Stimulated activated memory B cell treated with anti-CD40 and anti-IgM and Interleukin-4, amounts not matched to agents 10 μg/mL and 1 μg/mL and 100 μg/mL, for 72 hours (primary cell): ENCODE measurements around the gene TMEM138.

Source experiments
- ATAC-seq: fragments of 150-1000 bp; cut with Tn5 transposase; 2 replicates; pipeline ENCODE4 v1.10.0; 2021
- H3K27ac Mint-ChIP-seq: one replicate; pipeline ENCODE4 v1.8.0; 2022; ENCODE audit warnings: mild to moderate bottlenecking, mixed read lengths
- H3K27me3 Mint-ChIP-seq: one replicate; pipeline ENCODE4 v1.8.0; 2022; ENCODE audit warnings: mixed read lengths
- H3K36me3 Mint-ChIP-seq: one replicate; pipeline ENCODE4 v1.8.0; 2022; ENCODE audit warnings: mixed read lengths
- H3K4me1 Mint-ChIP-seq: one replicate; pipeline ENCODE4 v1.8.0; 2022; ENCODE audit warnings: mixed read lengths
- H3K4me3 Mint-ChIP-seq: one replicate; pipeline ENCODE4 v1.8.0; 2022; ENCODE audit warnings: mild to moderate bottlenecking, moderate library complexity, mixed read lengths
- H3K9me3 Mint-ChIP-seq: one replicate; pipeline ENCODE4 v1.8.0; 2022; ENCODE audit warnings: mixed read lengths

The TMEM138 gene

DNA sequence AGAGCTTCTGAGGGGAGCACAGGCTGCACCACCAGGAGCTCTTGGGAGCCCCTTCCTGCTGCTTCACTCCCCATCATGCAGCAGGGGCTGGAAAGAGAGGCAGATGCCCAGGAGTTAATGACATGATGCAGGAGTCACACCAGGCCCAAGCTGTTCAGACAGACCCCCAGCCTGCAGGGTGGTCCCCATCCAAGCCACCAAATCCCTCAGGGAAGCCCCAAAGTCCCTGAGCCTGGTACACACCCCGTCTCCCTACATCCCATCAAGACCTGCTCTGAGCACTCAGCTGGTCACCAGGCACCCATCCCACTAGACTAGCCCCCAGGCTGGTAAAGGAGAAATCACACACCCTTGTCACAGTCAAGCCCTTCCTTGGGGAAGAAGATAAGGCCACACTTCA, 11.8 kb upstream of the TMEM138 start:
- peak overlapping the region; percentile 58 for H3K27ac Mint-ChIP-seq
- H3K4me3 Mint-ChIP-seq, result no peak overlapping the region
- peaks cover 63% of the 10 kb centered on the region for H3K4me1 Mint-ChIP-seq
- ATAC-seq, result no peak
- no peaks in the 10 kb centered on the region for H3K27me3 Mint-ChIP-seq
- H3K36me3 Mint-ChIP-seq, result peaks cover 67% of the 10 kb centered on the region
- no peaks in the 10 kb centered on the region for H3K9me3 Mint-ChIP-seq

DNA sequence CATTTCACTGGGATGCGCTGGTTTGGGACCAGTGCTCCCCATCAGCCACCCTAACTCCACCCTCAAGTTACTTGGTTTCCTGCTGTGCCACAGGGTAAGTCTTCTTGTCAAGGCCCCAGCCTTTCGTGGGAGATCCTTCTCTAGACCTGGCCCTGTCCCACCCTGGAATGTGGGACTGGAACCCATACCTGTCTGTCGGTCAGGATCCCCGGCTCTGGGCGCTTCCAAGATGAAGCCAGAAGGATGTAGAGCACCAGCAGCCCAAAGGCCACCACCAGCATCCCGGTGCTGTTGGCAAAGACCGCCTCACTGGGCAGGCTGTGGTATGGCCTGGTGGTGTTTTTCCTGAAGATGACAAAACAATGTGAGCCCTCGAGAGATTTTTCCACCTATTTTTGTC, 11.4 kb upstream of the TMEM138 start:
- peaks cover 64% of the 10 kb centered on the region for H3K36me3 Mint-ChIP-seq
- H3K4me3 Mint-ChIP-seq, result no peak overlapping the region
- no peaks in the 10 kb centered on the region for H3K9me3 Mint-ChIP-seq
- H3K27me3 Mint-ChIP-seq, result no peaks in the 10 kb centered on the region
- no peak for ATAC-seq
- peaks cover 62% of the 10 kb centered on the region for H3K4me1 Mint-ChIP-seq
- H3K27ac Mint-ChIP-seq, result peak overlapping the region; percentile 58

DNA sequence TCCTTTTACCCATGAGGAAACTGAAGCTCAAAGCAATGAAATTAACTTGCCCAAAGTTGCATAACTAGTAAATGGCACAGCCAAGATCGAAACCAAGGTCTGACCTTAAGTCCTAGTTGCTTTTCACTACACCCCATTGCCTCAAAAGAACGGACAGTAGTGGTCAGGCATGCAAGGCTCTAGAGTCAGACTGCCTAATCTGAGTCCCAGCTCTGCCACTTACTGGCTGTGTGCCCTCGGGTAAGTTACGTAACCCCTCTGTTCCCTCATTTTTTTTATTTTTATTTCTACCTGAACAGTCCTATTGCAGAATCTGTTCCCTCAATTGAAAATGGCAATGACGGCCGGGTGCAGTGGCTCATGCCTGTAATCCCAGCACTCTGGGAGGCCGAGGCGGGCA, 10.1 kb upstream of the TMEM138 start:
- Mint-ChIP-seq H3K36me3 (peaks cover 54% of the 10 kb centered on the region), H3K4me3 (no peak overlapping the region), H3K27me3 (no peaks in the 10 kb centered on the region), H3K9me3 (no peaks in the 10 kb centered on the region), H3K27ac (peak overlapping the region; percentile 93), H3K4me1 (peaks cover 63% of the 10 kb centered on the region)
- ATAC-seq, result no peak

DNA sequence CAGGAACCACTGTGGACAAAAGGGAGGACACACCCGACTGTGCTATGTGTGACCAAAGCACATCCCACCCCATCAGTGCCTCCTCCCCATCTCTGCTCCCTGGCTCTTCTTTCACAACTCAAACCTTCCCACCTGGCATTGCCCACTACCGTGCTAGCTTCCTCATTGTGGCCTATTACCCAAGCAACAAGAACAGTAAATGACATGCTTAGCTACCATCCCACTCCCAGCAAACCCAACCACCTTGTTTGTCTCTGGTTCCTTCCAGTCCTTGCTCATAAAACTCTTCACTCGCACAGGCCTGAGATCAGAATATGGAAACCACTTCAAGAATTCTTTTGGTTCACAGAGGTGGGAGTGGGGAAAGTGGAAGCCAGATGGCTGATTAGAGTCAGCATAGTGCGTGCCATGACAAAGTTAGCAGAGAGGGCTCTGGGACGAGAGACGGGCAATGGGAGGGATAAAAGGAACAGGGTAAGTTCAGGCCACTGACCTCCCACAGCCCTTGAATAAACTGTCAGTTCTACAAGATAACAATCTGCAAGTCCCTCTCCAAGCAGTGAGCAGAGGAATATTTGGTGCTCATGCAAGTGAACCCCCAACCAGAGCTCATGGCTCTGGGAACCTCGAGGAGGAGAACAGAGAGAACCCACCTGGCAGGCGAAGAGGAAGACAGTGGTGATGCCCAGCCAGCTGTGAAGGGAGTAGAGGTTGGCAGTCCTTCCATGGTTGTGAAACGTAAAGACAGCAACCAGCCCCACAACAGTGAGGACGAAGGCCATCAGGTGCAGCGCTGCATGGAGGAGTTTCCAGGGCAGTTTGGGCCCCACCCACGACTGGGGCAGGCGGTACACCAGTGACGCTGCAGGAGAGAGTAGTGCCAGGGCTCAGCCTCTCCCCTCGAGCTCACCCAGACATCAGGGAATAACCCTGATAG, 8.8 kb upstream of the TMEM138 start:
- Mint-ChIP-seq H3K4me1 (peaks cover 69% of the 10 kb centered on the region), H3K27ac (peak overlapping the region; percentile 93), H3K9me3 (no peaks in the 10 kb centered on the region), H3K27me3 (no peaks in the 10 kb centered on the region), H3K4me3 (peak overlapping the region; percentile 74), H3K36me3 (peaks cover 40% of the 10 kb centered on the region)
- no peak for ATAC-seq

DNA sequence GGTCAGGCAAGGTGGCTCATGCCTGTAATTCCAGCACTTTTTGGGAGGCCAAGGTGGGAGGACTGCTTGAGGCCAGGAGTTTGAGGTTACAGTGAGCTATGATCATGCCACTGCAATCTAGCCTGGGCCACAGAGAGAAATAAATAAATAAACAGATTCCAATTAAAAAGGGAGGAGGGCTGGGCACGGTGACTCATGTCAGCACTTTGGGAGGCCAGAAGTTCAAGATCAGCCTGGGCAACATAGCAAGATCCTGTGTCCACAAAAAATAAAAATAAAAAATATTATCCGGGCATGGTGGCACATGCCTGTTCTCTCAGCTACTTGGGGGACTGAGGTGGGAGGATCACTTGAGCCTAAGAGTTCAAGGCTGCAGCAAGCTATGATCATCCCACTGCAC, 8.0 kb upstream of the TMEM138 start:
- ATAC-seq, result no peak
- Mint-ChIP-seq H3K36me3 (peaks cover 36% of the 10 kb centered on the region), H3K27ac (peak overlapping the region; percentile 93), H3K4me3 (peak overlapping the region; percentile 74), H3K9me3 (no peaks in the 10 kb centered on the region), H3K27me3 (no peaks in the 10 kb centered on the region), H3K4me1 (peaks cover 77% of the 10 kb centered on the region)

DNA sequence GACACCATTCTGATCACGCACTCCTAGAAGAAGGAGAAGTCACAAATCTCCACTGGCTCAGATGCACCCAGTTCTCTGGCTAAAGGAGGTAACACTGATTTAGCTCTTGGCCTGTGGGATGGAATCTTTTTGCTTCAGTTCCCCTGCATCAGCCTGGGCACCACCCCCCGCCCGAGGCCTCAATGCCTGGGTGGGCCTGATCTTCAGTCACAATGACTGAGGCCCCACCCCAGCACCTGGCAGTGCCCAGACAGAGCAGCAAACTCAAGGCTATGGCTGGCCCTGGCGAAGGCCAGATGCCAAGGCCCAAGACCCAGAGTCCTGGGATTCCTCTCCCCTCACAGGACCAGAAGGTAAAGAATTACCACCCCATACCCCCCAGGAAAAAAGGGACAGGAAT, 5.5 kb upstream of the TMEM138 start:
- Mint-ChIP-seq H3K27ac (peak overlapping the region; percentile 93), H3K4me1 (peaks cover 78% of the 10 kb centered on the region), H3K36me3 (peaks cover 20% of the 10 kb centered on the region), H3K27me3 (no peaks in the 10 kb centered on the region), H3K4me3 (peak overlapping the region; percentile 74), H3K9me3 (no peaks in the 10 kb centered on the region)
- peak; percentile 73 for ATAC-seq

DNA sequence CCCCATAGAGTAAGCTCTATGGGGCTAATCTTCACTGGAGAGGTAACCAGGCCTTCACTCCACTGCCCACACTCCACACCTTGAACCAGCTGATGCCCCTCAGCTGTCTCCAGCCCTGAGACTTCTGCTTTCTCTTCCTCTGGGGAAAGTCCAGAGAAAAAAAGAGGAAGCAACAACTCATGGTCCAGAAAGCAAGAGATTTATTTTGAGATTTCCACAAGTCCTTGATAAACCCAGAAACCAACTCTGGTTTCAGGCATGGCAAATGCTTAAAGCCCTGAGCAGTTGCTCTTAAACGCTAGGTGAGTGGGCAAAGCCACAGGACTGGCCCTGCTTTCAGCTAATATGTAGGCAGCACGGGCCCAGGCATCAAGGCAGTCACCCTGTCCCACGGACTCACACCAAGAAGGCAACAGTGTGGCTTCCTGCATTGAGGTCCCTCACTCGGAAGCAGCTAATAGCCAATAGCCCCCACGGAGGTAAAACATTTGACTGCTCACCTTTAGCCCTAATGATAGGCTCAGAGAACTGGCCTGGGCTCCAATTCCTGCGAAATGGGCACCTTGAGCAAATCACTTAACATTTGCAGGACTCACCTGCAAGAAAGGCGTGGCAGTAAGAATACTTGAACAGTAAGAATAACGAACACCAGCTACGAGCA, 4.8 kb upstream of the TMEM138 start:
- Mint-ChIP-seq H3K27me3 (no peaks in the 10 kb centered on the region), H3K27ac (peak overlapping the region; percentile 93), H3K4me3 (peak overlapping the region; percentile 74), H3K36me3 (peaks cover 24% of the 10 kb centered on the region), H3K9me3 (no peaks in the 10 kb centered on the region), H3K4me1 (peaks cover 78% of the 10 kb centered on the region)
- peak; percentile 88 for ATAC-seq

DNA sequence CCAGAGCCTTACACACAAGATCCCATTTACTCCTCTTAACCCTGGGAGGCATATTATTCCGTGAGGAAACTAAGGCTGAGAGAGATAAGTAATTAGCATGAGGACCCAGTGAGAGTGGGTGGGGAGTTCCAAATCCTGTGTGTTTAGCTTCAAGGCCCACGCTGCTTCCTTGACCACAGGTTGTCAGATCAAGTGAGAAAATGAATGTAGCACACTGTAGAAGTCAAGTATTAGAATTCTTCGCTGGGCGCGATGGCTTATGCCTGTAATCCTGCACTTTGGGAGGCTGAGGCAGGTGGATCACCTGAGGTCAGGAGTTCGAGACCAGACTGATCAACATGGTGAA, 4.3 kb upstream of the TMEM138 start:
- Mint-ChIP-seq H3K9me3 (no peaks in the 10 kb centered on the region), H3K27ac (peak overlapping the region; percentile 93), H3K4me1 (peaks cover 79% of the 10 kb centered on the region), H3K27me3 (no peaks in the 10 kb centered on the region), H3K4me3 (peak overlapping the region; percentile 74), H3K36me3 (peaks cover 25% of the 10 kb centered on the region)
- no peak for ATAC-seq

DNA sequence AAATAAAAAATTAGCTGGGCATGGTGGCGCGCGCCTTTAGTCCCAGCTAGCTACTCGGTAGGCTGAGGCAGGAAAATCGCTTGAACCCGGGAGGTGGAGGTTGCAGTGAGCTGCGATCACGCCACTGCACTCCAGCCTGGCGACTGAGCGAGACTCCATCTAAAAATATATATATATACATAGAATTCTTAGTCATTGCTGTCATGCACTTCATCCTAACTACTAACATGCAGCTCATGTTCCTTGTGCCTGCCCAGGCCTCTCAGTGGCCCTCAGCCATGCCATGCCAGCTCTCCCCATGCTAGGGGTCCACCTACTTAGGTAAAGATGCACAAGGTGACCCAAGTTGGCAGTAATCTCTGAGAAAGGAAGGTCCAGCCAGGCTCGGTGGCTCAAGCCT, 3.6 kb upstream of the TMEM138 start:
- H3K9me3 Mint-ChIP-seq, result no peaks in the 10 kb centered on the region
- H3K27ac Mint-ChIP-seq, result peak overlapping the region; percentile 93
- H3K4me3 Mint-ChIP-seq, result peak overlapping the region; percentile 94
- H3K36me3 Mint-ChIP-seq, result peaks cover 18% of the 10 kb centered on the region
- H3K4me1 Mint-ChIP-seq, result peaks cover 79% of the 10 kb centered on the region
- ATAC-seq, result no peak
- H3K27me3 Mint-ChIP-seq, result no peaks in the 10 kb centered on the region

DNA sequence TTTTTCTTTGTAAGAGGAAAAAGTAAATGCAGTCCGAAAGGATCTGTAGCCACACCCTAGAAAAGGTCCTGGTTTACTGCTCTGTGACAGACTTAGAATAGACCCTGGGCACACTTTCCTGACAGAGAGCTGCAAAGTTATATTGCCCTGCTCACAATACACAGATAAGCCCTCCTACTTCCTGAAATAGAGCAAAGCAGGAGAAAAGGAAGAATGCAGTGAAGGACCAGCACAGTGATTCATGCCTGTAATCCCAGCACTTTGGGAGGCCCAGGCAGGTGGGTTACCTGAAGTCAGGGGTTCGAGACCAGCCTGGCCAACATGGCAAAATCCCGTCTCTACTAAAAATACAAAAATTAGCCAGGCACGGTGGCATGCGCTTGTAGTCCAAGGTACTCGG, 2.7 kb upstream of the TMEM138 start:
- Mint-ChIP-seq H3K27me3 (no peaks in the 10 kb centered on the region), H3K9me3 (no peaks in the 10 kb centered on the region), H3K36me3 (peaks cover 9% of the 10 kb centered on the region), H3K27ac (peak overlapping the region; percentile 93), H3K4me3 (peak overlapping the region; percentile 94), H3K4me1 (peaks cover 77% of the 10 kb centered on the region)
- ATAC-seq, result no peak

DNA sequence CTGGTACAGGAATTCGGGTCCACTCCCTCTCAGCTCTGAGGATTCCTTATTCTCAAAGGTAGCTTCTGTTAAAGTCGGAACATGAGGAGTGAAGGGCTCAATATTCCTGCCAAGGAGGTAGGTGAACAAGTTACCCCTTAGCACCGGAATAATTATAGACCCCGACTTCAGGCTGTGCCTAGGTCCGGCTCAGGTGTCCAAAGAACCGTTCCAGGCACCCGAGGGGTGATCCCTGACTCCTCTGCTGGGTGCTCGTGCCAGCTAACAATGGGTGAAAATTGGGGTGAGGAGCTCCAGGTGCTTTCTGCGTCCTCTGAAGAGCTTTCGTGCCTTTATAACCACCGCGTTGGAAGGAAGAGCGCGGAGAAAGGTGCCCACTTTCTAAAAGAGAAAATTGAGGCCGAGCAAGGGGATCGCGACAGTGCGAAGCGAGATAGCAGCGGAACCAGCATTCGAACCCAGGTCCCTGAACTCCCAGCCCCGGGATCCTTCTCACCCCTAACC, 885 bp upstream of the TMEM138 start:
- peaks cover 67% of the 10 kb centered on the region for H3K4me1 Mint-ChIP-seq
- peak overlapping the region; percentile 94 for H3K4me3 Mint-ChIP-seq
- no peaks in the 10 kb centered on the region for H3K27me3 Mint-ChIP-seq
- H3K36me3 Mint-ChIP-seq, result peaks cover 11% of the 10 kb centered on the region
- no peak for ATAC-seq
- no peaks in the 10 kb centered on the region for H3K9me3 Mint-ChIP-seq
- H3K27ac Mint-ChIP-seq, result peak overlapping the region; percentile 93

DNA sequence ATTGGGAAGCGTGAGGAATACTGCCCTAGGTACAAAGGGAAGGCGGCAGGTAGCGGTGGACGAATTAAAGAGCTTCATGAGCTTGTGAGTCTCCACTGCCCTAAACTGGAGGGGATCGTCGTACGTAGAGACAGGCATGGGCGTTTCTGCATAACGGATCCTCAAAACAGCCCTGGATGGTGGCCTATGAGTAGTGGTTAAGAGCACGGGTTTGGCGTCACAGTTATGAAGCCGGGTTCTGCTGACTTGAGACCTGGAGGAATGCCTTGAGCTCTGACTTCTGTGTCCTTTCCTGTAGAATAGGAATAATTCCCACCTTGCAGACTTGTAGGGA, 335 bp downstream of the TMEM138 start:
- Mint-ChIP-seq H3K4me1 (peaks cover 55% of the 10 kb centered on the region), H3K9me3 (no peaks in the 10 kb centered on the region), H3K27ac (peak overlapping the region; percentile 93), H3K36me3 (peaks cover 20% of the 10 kb centered on the region), H3K4me3 (peak overlapping the region; percentile 94), H3K27me3 (no peaks in the 10 kb centered on the region)
- peak; percentile 34 for ATAC-seq

DNA sequence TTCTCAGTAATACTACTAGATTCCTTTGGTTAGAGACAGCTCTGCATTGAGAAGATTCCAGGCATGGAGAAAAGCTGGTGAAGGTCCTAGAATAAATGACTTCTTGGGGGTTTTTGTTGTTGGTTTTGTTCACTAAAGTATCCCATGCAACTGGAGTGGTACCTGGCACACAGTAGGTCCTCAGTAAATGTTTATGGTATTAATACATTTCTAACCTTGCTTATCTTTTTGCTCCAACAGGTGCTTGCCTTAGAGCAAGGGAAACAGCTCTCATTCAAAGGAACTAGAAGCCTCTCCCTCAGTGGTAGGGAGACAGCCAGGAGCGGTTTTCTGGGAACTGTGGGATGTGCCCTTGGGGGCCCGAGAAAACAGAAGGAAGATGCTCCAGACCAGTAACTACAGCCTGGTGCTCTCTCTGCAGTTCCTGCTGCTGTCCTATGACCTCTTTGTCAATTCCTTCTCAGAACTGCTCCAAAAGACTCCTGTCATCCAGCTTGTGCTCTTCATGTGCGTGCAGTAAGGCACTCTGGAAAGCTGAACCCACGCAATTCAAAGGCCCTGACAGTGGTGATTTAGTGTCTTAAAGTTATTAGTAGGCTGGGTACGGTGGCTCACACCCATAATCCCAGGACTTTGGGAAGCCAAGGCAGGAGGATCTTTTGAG, 2.0 kb downstream of the TMEM138 start:
- Mint-ChIP-seq H3K27me3 (no peaks in the 10 kb centered on the region), H3K4me1 (peaks cover 38% of the 10 kb centered on the region), H3K36me3 (peaks cover 29% of the 10 kb centered on the region), H3K9me3 (no peaks in the 10 kb centered on the region), H3K4me3 (peak overlapping the region; percentile 5), H3K27ac (peak overlapping the region; percentile 93)
- ATAC-seq, result no peak

DNA sequence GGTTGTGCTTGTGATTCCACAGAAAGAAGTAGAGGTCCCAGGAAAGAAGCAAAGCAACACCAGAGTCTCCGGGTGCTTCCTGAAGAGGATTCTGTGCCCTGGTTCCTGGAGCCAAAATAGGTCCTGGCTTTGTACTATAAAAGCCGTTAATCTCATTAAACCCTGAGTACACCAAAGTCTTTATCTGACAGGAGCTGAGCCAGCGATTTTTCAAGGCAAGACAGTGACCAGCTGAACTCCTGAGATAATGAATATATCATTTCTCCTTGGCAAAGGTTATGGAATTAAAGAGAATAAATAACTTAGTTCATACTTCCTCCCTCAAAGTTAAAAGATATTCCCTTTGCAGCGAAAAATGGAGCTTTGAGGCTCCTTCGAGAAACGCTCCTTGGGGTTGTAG, 5.2 kb downstream of the TMEM138 start:
- Mint-ChIP-seq H3K4me3 (no peak overlapping the region), H3K9me3 (no peaks in the 10 kb centered on the region), H3K36me3 (peaks cover 47% of the 10 kb centered on the region), H3K4me1 (peaks cover 32% of the 10 kb centered on the region), H3K27ac (no peak overlapping the region), H3K27me3 (no peaks in the 10 kb centered on the region)
- no peak for ATAC-seq

DNA sequence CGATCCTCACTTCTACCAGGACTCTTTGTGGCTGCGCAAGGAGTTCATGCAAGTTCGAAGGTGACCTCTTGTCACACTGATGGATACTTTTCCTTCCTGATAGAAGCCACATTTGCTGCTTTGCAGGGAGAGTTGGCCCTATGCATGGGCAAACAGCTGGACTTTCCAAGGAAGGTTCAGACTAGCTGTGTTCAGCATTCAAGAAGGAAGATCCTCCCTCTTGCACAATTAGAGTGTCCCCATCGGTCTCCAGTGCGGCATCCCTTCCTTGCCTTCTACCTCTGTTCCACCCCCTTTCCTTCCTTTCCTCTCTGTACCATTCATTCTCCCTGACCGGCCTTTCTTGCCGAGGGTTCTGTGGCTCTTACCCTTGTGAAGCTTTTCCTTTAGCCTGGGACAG, 6.5 kb downstream of the TMEM138 start:
- ATAC-seq, result no peak

More for the DNA sequence above, 6.5 kb downstream of the TMEM138 start:
- no peak overlapping the region for H3K4me3 Mint-ChIP-seq
- peaks cover 20% of the 10 kb centered on the region for H3K4me1 Mint-ChIP-seq
- peaks cover 42% of the 10 kb centered on the region for H3K36me3 Mint-ChIP-seq
- no peaks in the 10 kb centered on the region for H3K9me3 Mint-ChIP-seq
- no peaks in the 10 kb centered on the region for H3K27me3 Mint-ChIP-seq
- H3K27ac Mint-ChIP-seq, result no peak overlapping the region
